NCI-H82 treated with DMSO at 0.1 percent for 48 hours (cell line): ENCODE measurements around the gene PALLD.

Experiments used
- DNase-seq: peaks from one replicate; lab custom pipeline; 2025; ENCODE audit not compliant: unreplicated experiment; lab: John Stamatoyannopoulos, UW

The PALLD gene

GRCh38 chr4:168860827-168861226, 364.0 kb downstream of the PALLD start:
- DNase-seq: no peak

- no peak for DNase-seq
These were observed 367.1 kb downstream of the PALLD start for GRCh38 chr4:168863719-168864647.

- DNase-seq: no peak
These were observed 368.1 kb downstream of the PALLD start for GRCh38 chr4:168864821-168865541.

- DNase-seq: no peak
These were observed 369.0 kb downstream of the PALLD start for GRCh38 chr4:168865854-168866253.

- DNase-seq: no peak
These were observed 369.8 kb downstream of the PALLD start for GRCh38 chr4:168866635-168867034.

- DNase-seq: no peak
These were observed 370.3 kb downstream of the PALLD start for GRCh38 chr4:168867128-168867527.

- DNase-seq: no peak
These were observed 371.4 kb downstream of the PALLD start for GRCh38 chr4:168868044-168868781.

- no peak for DNase-seq
These were observed 371.9 kb downstream of the PALLD start for GRCh38 chr4:168868802-168869201.

GRCh38 chr4:168870004-168870403, 373.2 kb downstream of the PALLD start:
- no peak for DNase-seq

GRCh38 chr4:168871632-168872031, 374.8 kb downstream of the PALLD start:
- DNase-seq: no peak

- DNase-seq: no peak
These were observed 377.2 kb downstream of the PALLD start for GRCh38 chr4:168874083-168874482.

- no peak for DNase-seq
These were observed 379.3 kb downstream of the PALLD start for GRCh38 chr4:168876106-168876505.

GRCh38 chr4:168877511-168878491, 380.9 kb downstream of the PALLD start:
- no peak for DNase-seq

GRCh38 chr4:168878623-168879022, 381.8 kb downstream of the PALLD start:
- DNase-seq: no peak

GRCh38 chr4:168879188-168879587, 382.3 kb downstream of the PALLD start:
- DNase-seq: no peak

- DNase-seq: no peak
These were observed 383.3 kb downstream of the PALLD start for GRCh38 chr4:168880072-168880675.

GRCh38 chr4:168880811-168881595, 384.2 kb downstream of the PALLD start:
- no peak for DNase-seq

GRCh38 chr4:168881781-168882420, 385.0 kb downstream of the PALLD start:
- no peak for DNase-seq
